Measurements from ENCODE around the gene CNKSR1.
A peak's percentile ranks its signal among the peaks of the same experiment; 100 is the strongest.
"Not testable (repeated sequence)": the region's sequence is repeated elsewhere in the genome, so short reads cannot be mapped to it uniquely, and the experiment has no call there.

The CNKSR1 gene

GRCh38 chr1:26224606-26225005 lies 47.3 kb downstream of the CNKSR1 start:
- DNase-seq (ENCODE audit: low read depth in 1 of 2, low spot score in 1 of 2): no peak

GRCh38 chr1:26225033-26225831 lies 47.9 kb downstream of the CNKSR1 start:
- DNase-seq (ENCODE audit: low read depth in 1 of 2, low spot score in 1 of 2): peak; percentile 7 to 11

GRCh38 chr1:26230682-26231081 lies 53.4 kb downstream of the CNKSR1 start:
- not testable (repeated sequence) for DNase-seq (ENCODE audit: low read depth in 1 of 2, low spot score in 1 of 2)

- peak; percentile 97 to 98 for DNase-seq (ENCODE audit: low read depth in 1 of 2, low spot score in 1 of 2)
These were observed 56.8 kb downstream of the CNKSR1 start, which contains the start of gene CEP85 for GRCh38 chr1:26233903-26234643. TSS of gene CEP85 (plus strand) at chr1:26234200. CDS start at chr1:26239784, 5,584 bp downstream.

GRCh38 chr1:26234644-26235370 lies 57.5 kb downstream of the CNKSR1 start:
- DNase-seq (ENCODE audit: low read depth in 1 of 2, low spot score in 1 of 2): no peak

- no peak for DNase-seq (ENCODE audit: low read depth in 1 of 2, low spot score in 1 of 2)
These were observed 60.1 kb downstream of the CNKSR1 start for GRCh38 chr1:26237230-26237966.

All from activated T-helper 1 cell treated with anti-CD3 and anti-CD28 coated beads, Interleukin-2, amount 50 U/mL, for 16 hours (primary cell).